COLO829 (cell line): ENCODE results near the gene FAM171A1.
"Not testable (repeated sequence)": the region's sequence is repeated elsewhere in the genome, so short reads cannot be mapped to it uniquely, and the experiment has no call there.

Source experiments
- DNase-seq: peaks from one replicate; pipeline ENCODE4 v3.0.0; 2012; ENCODE audit warnings: low spot score

FAM171A1 gene

DNA sequence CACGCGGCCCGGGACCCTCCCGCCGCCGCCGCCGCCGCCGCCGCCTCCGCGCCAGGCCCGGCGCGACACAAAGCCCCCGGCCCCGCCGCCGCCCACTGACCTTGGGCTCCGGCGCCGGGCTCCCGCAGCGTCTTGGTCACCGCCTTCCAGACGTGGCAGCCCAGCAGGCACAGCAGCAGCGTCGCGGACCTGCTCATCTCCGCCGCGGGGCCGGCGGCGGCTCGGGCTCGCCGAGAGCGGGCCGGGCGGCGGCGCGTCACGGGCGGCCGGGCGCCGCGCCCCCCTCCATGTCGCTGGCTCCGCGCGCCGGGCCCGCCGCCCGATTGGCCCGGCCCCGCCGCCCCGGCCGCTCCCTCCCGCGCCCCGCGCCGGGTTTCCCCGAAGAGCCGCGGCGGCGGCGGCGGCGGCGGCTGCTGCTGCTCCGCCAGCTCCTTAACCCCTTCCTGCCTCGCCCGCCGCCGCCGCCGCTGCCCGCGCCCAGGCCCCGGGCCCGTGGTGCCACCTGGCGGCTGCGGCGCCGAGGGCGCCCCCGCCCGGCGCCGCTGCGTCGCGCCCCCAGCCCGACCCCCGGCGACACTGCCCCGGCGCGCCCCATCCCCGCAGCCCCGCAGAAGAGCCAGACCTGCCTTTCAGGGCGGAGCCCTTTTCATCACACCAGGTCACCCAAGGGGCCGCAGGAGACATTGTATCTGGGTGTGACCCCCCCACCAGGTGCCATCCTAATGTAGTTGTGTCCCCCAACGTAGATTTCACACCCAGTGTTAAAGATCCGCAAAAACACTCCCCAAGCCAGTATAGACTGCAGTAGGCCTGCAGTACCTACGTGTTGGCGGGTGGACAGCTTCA lies at the start of gene FAM171A1:
Gene FAM171A1 (minus strand): TSS at position 434 of the 846 bp plus-strand sequence. CDS start 237 bp downstream, at position 197.
- DNase-seq, result no peak

DNA sequence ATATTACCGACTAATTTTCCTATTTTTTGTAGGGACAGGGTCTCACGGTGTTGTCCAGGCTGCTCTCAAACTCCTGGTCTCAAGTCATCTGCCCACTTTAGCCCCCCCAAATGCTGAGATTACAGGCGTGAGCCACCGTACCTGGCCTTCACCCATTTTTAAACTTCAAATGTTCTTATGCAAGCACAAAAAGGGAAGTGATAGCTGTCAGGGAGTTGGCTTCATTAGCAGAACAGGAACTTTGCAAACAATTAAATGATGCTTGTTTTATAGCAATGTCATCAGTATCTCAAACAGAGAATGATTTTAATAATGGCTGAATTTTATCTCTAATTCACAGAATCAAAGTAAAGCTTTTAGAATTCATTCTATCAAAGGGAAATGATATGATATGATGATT lies 49.8 kb upstream of the FAM171A1 start:
- no peak for DNase-seq

- no peak for DNase-seq
Observed at GRCh38 chr10:15419279-15419874, 48.3 kb upstream of the FAM171A1 start.

GRCh38 chr10:15416034-15416433 lies 44.9 kb upstream of the FAM171A1 start:
- no peak for DNase-seq

DNA sequence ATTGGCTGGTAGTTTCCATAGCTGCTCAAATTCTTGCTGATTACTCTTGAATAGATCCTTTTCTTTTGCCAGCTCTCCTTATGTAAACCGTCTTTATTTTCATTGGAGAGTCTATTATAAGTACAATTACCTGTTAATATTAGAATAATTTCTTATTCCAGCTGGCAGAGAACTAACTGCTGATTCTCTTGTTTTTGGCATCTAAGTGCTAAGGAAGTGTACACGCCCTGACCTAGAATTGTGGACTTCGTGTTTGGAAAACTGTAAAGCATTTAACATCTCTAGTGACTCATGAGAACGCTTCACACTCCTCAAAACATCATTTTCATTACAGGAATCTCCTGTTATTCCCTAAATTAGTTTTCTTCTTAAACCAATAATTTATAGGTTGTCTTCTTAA lies 39.9 kb upstream of the FAM171A1 start:
- DNase-seq, result no peak

GRCh38 chr10:15409350-15409749 lies 38.3 kb upstream of the FAM171A1 start:
- DNase-seq, result not testable (repeated sequence)

GRCh38 chr10:15408557-15408956 lies 37.5 kb upstream of the FAM171A1 start:
- DNase-seq, result no peak

DNA sequence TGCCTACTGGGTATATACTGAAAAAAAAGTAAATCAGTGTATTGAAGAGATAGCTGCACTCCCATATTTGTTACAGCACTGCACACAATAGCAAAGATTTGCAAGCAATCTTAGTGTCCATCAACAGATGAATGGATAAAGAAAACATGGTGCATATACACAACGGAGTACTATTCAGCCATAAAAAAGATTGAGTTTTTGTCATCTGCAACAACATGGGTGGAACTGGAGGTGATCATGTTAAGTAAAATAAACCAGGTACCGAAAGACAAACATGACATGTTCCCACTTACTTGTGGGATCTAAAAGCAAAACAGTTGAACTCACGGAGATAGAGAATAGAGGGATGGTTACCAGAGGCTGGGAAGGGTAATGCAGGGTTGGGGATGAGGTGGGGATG lies 34.2 kb upstream of the FAM171A1 start:
- no peak for DNase-seq

- DNase-seq, result no peak
Observed at GRCh38 chr10:15401382-15401781, 30.3 kb upstream of the FAM171A1 start.

GRCh38 chr10:15400461-15400860 lies 29.4 kb upstream of the FAM171A1 start:
- DNase-seq, result not testable (repeated sequence)

GRCh38 chr10:15399060-15399661 lies 28.1 kb upstream of the FAM171A1 start:
- DNase-seq, result no peak

GRCh38 chr10:15395935-15396334 lies 24.8 kb upstream of the FAM171A1 start:
- no peak for DNase-seq

DNA sequence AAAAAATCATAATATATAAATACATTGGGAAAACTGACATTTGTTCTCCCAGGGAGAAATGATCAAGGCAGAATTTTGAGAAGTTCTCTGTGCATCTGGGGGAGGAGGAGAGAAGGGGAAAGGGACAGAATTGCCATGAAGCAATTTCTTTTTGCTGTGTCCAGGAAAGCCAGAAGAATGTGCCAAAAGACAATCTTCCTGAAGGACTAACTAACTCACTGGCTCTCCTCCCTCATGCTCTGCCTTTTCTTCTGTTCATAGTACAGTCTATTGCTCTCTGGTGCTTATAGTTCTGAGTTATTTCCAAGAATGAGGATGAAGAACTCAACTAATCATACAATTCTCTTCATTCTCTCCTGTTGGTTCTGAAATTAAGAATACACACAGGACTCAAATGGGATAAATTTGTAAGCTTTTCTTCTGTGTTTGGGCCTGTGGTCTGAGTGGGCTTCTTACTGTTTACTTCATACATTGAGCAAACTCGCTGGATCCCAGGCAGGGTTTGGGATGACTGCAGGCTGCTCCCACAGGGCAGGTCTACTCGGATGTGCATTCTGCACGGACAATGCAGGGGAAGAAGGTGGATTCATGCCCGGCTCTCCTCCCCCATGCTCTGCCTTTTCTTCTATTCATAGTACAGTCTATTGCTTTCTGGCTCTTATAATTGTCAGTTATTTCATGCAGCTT lies 22.2 kb upstream of the FAM171A1 start:
- no peak for DNase-seq

- no peak for DNase-seq
Observed at GRCh38 chr10:15391491-15391890, 20.4 kb upstream of the FAM171A1 start.

DNA sequence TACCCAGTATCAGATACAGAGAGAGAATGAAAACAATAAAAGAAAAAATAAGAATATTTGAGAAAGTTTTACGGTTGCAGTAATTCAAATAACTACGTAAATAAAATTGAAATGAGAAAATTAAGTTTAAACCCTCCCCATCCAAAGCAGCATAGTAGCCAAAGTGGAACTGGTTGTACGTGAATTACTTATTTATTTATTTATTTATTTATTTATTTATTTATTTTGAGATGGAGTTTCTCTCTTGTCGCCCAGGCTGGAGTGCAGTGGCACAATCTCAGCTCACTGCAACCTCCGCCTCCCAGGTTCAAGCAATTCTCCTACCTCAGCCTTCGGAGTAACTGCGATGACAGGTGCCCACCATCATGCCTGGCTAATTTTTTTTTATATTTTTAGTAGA lies 17.1 kb upstream of the FAM171A1 start:
- DNase-seq, result not testable (repeated sequence)

DNA sequence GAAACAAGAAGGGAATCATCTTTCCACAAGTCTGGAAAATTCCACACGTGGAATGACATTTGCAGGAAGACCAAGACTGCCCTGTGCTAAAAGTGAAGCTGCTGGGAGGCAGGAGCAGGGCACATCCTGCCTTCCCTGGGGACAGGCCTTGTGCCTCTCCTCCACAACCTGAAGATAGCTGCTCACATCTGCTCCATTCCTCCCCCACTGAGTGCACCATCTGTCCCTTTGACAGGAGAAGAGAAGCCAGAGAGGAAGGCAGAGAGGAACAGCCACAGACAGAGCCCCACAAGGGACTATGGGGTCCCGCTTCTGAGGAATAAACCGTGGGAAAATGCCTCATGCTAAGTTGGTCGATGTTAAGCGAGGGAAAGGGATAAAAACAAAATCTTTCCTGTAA lies 15.9 kb upstream of the FAM171A1 start:
- no peak for DNase-seq

DNA sequence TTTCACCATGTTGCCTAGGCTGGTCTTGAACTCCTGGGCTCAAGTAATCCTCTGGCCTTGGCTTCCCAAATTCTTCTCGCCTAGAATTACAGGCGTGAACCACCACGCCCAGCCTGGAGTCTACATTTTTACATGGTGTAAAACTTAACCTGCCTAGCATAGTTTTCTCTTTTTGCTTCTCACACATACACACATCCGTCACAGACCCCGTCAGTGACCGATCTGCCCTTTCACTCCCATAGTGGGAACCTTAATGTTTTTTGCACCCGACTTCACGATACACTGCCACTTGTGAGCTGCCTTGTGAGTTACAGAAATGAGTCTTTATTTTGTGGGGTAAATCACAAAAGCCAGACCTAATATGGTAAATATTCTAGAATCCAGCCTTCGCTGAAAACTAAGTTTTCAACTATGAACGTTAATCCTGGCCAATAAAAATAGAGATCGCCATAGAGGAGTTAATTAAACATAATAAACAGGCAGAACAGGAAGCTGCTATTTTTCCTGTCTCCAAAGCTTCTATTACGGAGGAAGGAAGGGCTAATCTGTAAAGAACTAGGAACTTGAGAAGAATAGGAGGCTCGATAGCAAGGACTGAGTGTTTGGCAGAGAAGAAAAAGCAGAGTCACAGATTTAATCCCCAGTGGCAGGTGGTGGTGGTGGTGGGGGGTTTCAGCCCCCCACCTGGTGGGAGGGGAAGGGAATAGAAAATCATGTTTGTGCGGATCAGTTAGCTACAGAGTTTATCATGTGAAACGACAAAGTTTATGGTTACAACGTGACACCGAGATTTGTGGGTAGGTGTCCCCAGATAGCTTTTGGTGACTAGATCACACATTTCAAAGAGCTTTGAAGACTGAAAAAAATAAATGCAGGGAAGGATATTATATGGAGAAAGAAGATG lies 14.7 kb upstream of the FAM171A1 start:
- no peak for DNase-seq

- no peak for DNase-seq
Observed at GRCh38 chr10:15381420-15381819, 10.3 kb upstream of the FAM171A1 start.

DNA sequence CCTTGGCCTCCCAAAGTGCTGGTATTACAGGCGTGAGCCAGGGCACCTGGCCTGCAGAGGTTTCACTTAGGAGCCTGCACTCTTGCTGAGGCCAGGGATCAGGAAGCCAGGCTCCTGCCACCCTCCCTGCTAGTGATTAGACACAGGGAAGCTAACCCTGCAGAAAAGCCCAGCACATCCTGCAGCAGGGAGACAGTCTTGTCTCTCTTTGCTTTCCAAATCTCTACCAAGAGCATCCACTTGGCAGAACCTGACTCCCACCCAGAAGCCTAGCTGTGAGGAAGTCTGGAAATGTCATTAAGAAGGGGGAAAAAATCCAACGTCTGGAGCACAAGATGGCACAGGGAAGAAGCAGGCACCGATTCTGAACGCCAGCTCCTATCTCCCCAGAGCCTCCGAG lies 8.0 kb upstream of the FAM171A1 start:
- no peak for DNase-seq

DNA sequence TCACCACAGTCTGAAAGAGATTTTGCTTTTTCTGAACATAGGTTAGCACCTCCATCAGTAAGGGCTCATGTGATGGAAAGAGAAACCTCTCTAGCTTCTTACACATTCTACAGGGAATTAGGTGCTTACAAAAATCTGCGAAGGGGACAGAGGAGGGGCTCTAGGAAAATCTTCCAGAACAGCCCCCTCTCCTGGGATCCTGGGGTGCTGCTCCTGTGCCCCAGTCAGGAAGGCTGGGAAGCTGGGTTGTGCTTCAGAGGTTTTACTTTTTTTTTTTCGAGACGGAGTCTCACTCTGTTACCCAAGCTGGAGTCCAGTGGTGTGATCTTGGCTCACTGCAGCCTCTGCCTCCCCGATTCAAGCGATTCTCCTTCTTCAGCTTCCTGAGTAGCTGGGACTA lies 7.5 kb upstream of the FAM171A1 start:
- DNase-seq, result no peak

DNA sequence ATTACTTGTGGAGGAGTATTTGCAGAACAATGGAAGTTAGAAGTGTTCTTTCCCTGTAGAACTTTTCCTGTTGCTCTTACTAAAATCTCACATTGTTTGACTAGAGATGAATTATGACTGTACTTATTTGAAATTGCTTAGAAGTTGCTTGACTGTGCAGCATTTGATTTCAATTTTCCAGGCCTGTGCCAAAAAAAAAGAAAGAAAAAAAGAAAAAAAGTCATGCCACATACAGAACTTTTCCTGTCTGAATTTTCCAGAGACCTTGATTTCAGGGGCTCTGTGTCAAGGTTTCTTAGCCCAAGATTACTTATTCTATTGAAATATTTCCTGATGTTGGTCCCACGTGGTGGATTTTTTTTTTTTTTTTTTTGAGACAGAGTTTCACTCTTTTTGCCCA lies 3.5 kb upstream of the FAM171A1 start:
- no peak for DNase-seq

GRCh38 chr10:15374156-15374555 lies 3.1 kb upstream of the FAM171A1 start:
- no peak for DNase-seq
